GM12878 (cell line): ENCODE data around the gene CFAP45. TPM values are rescaled to one million over a fixed set of nuclear protein-coding genes. Genes with fewer than 3 reads are reported as not detected.

Source experiments
- ATAC-seq: fragments of 200-7000 bp; cut with Tn5 transposase; 3 replicates; pipeline ENCODE4 v1.9.1; 2020; ENCODE audit warnings: mild to moderate bottlenecking, moderate library complexity
- BruUV-seq: library from RNA; stranded (reverse); fragments of 400-500 nt; replicated peaks from 2 replicates; lab custom pipeline; 2021; lab: Mats Ljungman, UMichigan
- CTCF ChIA-PET: fragments of 300-600 bp; sonication (Branson Sonifier 250); formaldehyde crosslinking; extraction: SDS; loops from one replicate; lab custom pipeline; 2021; ENCODE audit warnings: inconsistent platforms; lab: Yijun Ruan, JAX
- POLR2A ChIA-PET: fragments of 350-600 bp; formaldehyde crosslinking; extraction: SDS; loops from one replicate; lab custom pipeline; 2021; ENCODE audit warnings: inconsistent platforms; lab: Charles Lee
- RAD21 ChIA-PET: fragments of 300-600 bp; sonication (Branson Sonifier 250); formaldehyde crosslinking; loops from one replicate; lab custom pipeline; 2023; ENCODE audit warnings: antibody characterized with exemption; ENCODE audit not compliant: unreplicated experiment; lab: Charles Lee
- SMC1A ChIA-PET: fragments of 300-600 bp; sonication (Branson Sonifier 250); formaldehyde crosslinking; loops from one replicate; lab custom pipeline; 2023; ENCODE audit not compliant: unreplicated experiment, uncharacterized antibody; lab: Charles Lee
- DNase-seq: peaks from one replicate; pipeline ENCODE4 v3.0.0-alpha.2; 2011; ENCODE audit warnings: low read depth, low spot score
- FAIRE-seq: peaks from 3 replicates; lab custom pipeline; 2011; peaks lifted over from hg19 to GRCh38; lab: Jason Lieb, UNC
- H2AFZ ChIP-seq: 2 replicates; pipeline ENCODE4 v1.6.0; 2011; ENCODE audit warnings: low read depth, low read length, control low read depth; ENCODE audit not compliant: control insufficient read depth
- H3K27ac ChIP-seq: 2 replicates; pipeline ENCODE4 v1.5.1; 2011; ENCODE audit warnings: control low read depth; ENCODE audit not compliant: control insufficient read depth, insufficient read depth
- H3K27me3 ChIP-seq, 2 experiments: replicated peaks in 1 of 2; 2 replicates each; pipeline versions ENCODE4 v1.6.0 to v1.6.1; 2011; ENCODE audit warnings: low read length in 1 of 2; ENCODE audit not compliant: control insufficient read depth in 2 of 2, insufficient read depth in 2 of 2
- H3K36me3 ChIP-seq, 2 experiments: 2 replicates each; pipeline ENCODE4 v1.5.1; 2011; ENCODE audit warnings: low read length in 1 of 2; ENCODE audit not compliant: control insufficient read depth in 2 of 2, insufficient read depth in 2 of 2
- H3K4me1 ChIP-seq: 2 replicates; pipeline ENCODE4 v1.6.1; 2011; ENCODE audit warnings: mild to moderate bottlenecking, low read length, moderate library complexity, mixed read lengths; ENCODE audit not compliant: control insufficient read depth, insufficient read depth
- H3K4me2 ChIP-seq: 2 replicates; pipeline ENCODE4 v1.6.0; 2011; ENCODE audit warnings: control low read depth; ENCODE audit not compliant: control insufficient read depth, insufficient read depth
- H3K4me3 ChIP-seq: fragments of 200-600 bp; sonication (generic); 2 replicates; pipeline ENCODE4 v1.5.1; 2016
- H3K79me2 ChIP-seq: 2 replicates; pipeline ENCODE4 v1.6.0; 2011; ENCODE audit warnings: low read length; ENCODE audit not compliant: control insufficient read depth, insufficient read depth
- H3K9ac ChIP-seq: 2 replicates; pipeline ENCODE4 v1.8.0; 2011; ENCODE audit warnings: low read length, control low read depth, mixed read lengths; ENCODE audit not compliant: control insufficient read depth, insufficient read depth
- H3K9me3 ChIP-seq: replicated peaks from 3 replicates; pipeline ENCODE4 v1.5.1; 2011; ENCODE audit warnings: mild to moderate bottlenecking, low read length; ENCODE audit not compliant: control insufficient read depth, insufficient read depth
- H4K20me1 ChIP-seq: 2 replicates; pipeline ENCODE4 v1.6.0; 2011; ENCODE audit not compliant: control insufficient read depth, insufficient read depth
- SIX5 ChIP-seq: IDR thresholded peaks from 2 replicates; pipeline ENCODE4 v1.6.1; 2011; ENCODE audit warnings: mild to moderate bottlenecking, low read depth, low read length, moderate library complexity; ENCODE audit not compliant: severe bottlenecking
- WGBS: methylation state at CpG from one replicate; pipeline ENCODE4 v1.1.6; 2016; ENCODE audit warnings: low lambda C conversion rate; ENCODE audit not compliant: insufficient replicate concordance, insufficient coverage; ENCODE audit errors: missing lambda C conversion rate; 5-methylcytosine and 5-hydroxymethylcytosine counted together
- in situ Hi-C: fragments of 300-500 bp; cut with MboI; formaldehyde crosslinking; loops from 9 replicates; pipeline ENCODE4 v1.14.3; 2018; ENCODE audit warnings: mixed read lengths
- intact Hi-C: fragments of 100-400 bp; cut with micrococcal nuclease; formaldehyde crosslinking; loops from one replicate; pipeline ENCODE4 v1.14.2; 2022; ENCODE audit not compliant: unreplicated experiment
- polyA plus RNA-seq, 11 experiments: library from polyadenylated mRNA; depleted of rRNA in 4 of 11; unstranded in 6 of 11; stranded (reverse) in 5 of 11; fragments of >200 nt; fragmentation: Nextera tagmentation in 4 of 11; fragmentation: Illumina TruSeq in 1 of 11; extraction: Ambion mirVana in 4 of 11; extraction: Trizol in 1 of 11; gene quantifications; 1 replicate in 1 of 11; 2 replicates in 10 of 11; pipeline versions ENCODE4 v1.2.1 to v1.2.3, GENCODE V29; 2011 to 2016; ENCODE audit warnings: inconsistent platforms in 2 of 11, missing spikeins in 2 of 11, low read depth in 1 of 11
- total RNA-seq, 4 experiments: library from RNA; depleted of rRNA in 3 of 4; stranded (reverse); fragments of >200 nt in 3 of 4; fragmentation: Illumina TruSeq in 1 of 4; extraction: Trizol in 1 of 4; gene quantifications; 2 replicates each; pipeline versions ENCODE4 v1.2.1 to v1.2.3, GENCODE V29; 2013 to 2021
- TF ChIP-seq, protein P1 (sequence below): fragments of 450-650 bp; IDR thresholded peaks from 2 replicates; pipeline ENCODE4 v1.6.1; 2017; ENCODE audit warnings: borderline replicate concordance

CFAP45 gene
- total and polyA plus RNA-seq, 10 of the 15 experiments (the other 5 are each of a cell fraction or from before 2014, with no cell fraction given), result 0.43 to 0.91 (median 0.67) TPM

GRCh38 chr1:159832309-159832708 is 67.7 kb downstream of the CFAP45 start:
- Histone ChIP-seq H3K79me2 (no peaks in the 10 kb centered on the region), H3K4me1 (peaks cover 19% of the 10 kb centered on the region), H3K9ac (no peak overlapping the region), H3K27ac (no peak overlapping the region), H2AFZ (no peak overlapping the region), H3K4me2 (no peak overlapping the region), H3K4me3 (no peak overlapping the region), H3K36me3 (no peaks in the 10 kb centered on the region), H4K20me1 (no peaks in the 10 kb centered on the region), H3K9me3 (peaks cover 2% of the 10 kb centered on the region; the same call in 1 of the 3 replicates), H3K27me3 (no peaks in the 10 kb centered on the region)
- WGBS, result 29% methylated on average over 2 of the region's 2 CpGs
- FAIRE-seq, result no peak
- POLR2A ChIA-PET, result no interaction called here
- CTCF ChIA-PET, result interaction anchor here (0.7 to 16.1 kb wide), 4 partner anchors 11 to 175 kb away, joined by 3 to 178 read pairs (median 4); partner anchors contain the start of gene FCRL6
- RAD21 ChIA-PET, result interaction anchor here (1.3 kb wide), 1 partner anchor 33 kb away, joined by 3 read pairs; no protein-coding TSS in a partner anchor
- intact Hi-C loops, result no loop called here
- in situ Hi-C loops, result no loop called here
- TF ChIP-seq SIX5, result no peak
- SMC1A ChIA-PET, result interaction anchor here (0.8 to 3.5 kb wide), 6 partner anchors 13 to 198 kb away, joined by 3 to 13 read pairs (median 9); no protein-coding TSS in a partner anchor
- no peak for ATAC-seq
- DNase-seq, result no peak
- no TSS peak for BruUV-seq

- no peaks in the 10 kb centered on the region for H3K36me3 ChIP-seq
- H3K9ac ChIP-seq, result no peak overlapping the region
- H4K20me1 ChIP-seq, result no peaks in the 10 kb centered on the region
- H3K27ac ChIP-seq, result no peak overlapping the region
- peaks cover 2% of the 10 kb centered on the region; the same call in 1 of the 3 replicates for H3K9me3 ChIP-seq
- RAD21 ChIA-PET, result interaction anchor here (1.3 kb wide), 1 partner anchor 33 kb away, joined by 3 read pairs; no protein-coding TSS in a partner anchor
- BruUV-seq, result no TSS peak
- CTCF ChIA-PET, result interaction anchor here (0.7 to 16.1 kb wide), 5 partner anchors 10 to 175 kb away, joined by 3 to 178 read pairs (median 4); partner anchors contain the start of gene FCRL6
- no peak overlapping the region for H3K4me2 ChIP-seq
- ATAC-seq, result no peak
- H3K27me3 ChIP-seq, result no peaks in the 10 kb centered on the region
- TF ChIP-seq, protein P1, sequence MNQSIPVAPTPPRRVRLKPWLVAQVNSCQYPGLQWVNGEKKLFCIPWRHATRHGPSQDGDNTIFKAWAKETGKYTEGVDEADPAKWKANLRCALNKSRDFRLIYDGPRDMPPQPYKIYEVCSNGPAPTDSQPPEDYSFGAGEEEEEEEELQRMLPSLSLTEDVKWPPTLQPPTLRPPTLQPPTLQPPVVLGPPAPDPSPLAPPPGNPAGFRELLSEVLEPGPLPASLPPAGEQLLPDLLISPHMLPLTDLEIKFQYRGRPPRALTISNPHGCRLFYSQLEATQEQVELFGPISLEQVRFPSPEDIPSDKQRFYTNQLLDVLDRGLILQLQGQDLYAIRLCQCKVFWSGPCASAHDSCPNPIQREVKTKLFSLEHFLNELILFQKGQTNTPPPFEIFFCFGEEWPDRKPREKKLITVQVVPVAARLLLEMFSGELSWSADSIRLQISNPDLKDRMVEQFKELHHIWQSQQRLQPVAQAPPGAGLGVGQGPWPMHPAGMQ, result no peak
- TF ChIP-seq, all 136 proteins: peak for 0
- H3K4me1 ChIP-seq, result peaks cover 26% of the 10 kb centered on the region
- intact Hi-C loops, result no loop called here
- 25% methylated on average over 7 of the region's 7 CpGs for WGBS
- in situ Hi-C loops, result no loop called here
- H2AFZ ChIP-seq, result no peak overlapping the region
- no peaks in the 10 kb centered on the region for H3K79me2 ChIP-seq
- no peak overlapping the region for H3K4me3 ChIP-seq
- FAIRE-seq, result no peak
- POLR2A ChIA-PET, result no interaction called here
- SMC1A ChIA-PET, result interaction anchor here (0.8 to 3.5 kb wide), 7 partner anchors 10 to 199 kb away, joined by 3 to 13 read pairs (median 9); no protein-coding TSS in a partner anchor
- DNase-seq, result no peak
These were observed 68.4 kb downstream of the CFAP45 start for GRCh38 chr1:159831412-159832141.
